ENCODE results near the gene RSKR.
"Not testable (repeated sequence)": the region's sequence is repeated elsewhere in the genome, so short reads cannot be mapped to it uniquely, and the experiment has no call there.

RSKR gene

DNA sequence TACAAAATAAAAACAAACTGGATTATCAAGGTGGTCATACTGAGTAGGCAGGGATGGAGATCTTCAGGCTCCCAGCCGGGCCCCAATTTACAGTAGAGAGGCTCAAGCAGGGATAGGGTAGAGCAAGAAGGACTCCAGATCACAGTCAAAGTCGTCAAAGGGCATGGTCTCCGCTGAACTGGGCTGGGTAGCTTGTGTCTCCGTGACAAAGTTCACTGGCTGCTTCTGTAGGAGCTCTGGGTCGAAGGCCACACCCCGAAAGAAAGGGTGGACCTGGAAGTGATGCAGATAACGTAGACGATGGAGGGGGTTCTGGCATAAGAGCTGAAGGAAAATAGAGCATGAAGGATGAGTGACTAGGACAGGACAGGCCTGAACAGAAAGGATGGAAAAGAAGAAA lies 3.6 kb downstream of the RSKR start:
- H3K4me3 ChIP-seq (ENCODE audit: low read depth, low read length) = no peak overlapping the region
- TF ChIP-seq, protein P1, sequence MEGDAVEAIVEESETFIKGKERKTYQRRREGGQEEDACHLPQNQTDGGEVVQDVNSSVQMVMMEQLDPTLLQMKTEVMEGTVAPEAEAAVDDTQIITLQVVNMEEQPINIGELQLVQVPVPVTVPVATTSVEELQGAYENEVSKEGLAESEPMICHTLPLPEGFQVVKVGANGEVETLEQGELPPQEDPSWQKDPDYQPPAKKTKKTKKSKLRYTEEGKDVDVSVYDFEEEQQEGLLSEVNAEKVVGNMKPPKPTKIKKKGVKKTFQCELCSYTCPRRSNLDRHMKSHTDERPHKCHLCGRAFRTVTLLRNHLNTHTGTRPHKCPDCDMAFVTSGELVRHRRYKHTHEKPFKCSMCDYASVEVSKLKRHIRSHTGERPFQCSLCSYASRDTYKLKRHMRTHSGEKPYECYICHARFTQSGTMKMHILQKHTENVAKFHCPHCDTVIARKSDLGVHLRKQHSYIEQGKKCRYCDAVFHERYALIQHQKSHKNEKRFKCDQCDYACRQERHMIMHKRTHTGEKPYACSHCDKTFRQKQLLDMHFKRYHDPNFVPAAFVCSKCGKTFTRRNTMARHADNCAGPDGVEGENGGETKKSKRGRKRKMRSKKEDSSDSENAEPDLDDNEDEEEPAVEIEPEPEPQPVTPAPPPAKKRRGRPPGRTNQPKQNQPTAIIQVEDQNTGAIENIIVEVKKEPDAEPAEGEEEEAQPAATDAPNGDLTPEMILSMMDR (IDR thresholded peaks at IDR 0.05; ENCODE audit: control insufficient read depth, extremely low read depth, insufficient read depth) = no peak
- no peak for DNase-seq (ENCODE audit: low read depth)

DNA sequence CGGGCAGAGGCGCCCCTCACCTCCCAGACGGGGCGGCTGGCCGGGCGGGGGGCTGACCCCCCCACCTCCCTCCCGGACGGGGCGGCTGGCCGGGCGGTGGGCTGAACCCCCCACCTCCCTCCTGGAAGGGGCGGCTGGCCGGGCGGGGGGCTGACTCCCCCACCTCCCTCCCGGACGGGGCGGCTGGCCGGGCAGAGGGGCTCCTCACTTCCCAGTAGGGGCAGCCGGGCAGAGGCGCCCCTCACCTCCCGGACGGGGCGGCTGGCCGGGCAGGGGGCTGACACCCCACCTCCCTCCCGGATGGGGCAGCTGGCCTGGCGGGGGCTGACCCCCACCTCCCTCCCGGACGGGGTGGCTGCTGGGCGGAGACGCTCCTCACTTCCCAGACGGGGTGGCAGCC lies 10.0 kb downstream of the RSKR start:
- H3K4me3 ChIP-seq (ENCODE audit: low read depth, low read length); DNase-seq (ENCODE audit: low read depth): not testable (repeated sequence)

DNA sequence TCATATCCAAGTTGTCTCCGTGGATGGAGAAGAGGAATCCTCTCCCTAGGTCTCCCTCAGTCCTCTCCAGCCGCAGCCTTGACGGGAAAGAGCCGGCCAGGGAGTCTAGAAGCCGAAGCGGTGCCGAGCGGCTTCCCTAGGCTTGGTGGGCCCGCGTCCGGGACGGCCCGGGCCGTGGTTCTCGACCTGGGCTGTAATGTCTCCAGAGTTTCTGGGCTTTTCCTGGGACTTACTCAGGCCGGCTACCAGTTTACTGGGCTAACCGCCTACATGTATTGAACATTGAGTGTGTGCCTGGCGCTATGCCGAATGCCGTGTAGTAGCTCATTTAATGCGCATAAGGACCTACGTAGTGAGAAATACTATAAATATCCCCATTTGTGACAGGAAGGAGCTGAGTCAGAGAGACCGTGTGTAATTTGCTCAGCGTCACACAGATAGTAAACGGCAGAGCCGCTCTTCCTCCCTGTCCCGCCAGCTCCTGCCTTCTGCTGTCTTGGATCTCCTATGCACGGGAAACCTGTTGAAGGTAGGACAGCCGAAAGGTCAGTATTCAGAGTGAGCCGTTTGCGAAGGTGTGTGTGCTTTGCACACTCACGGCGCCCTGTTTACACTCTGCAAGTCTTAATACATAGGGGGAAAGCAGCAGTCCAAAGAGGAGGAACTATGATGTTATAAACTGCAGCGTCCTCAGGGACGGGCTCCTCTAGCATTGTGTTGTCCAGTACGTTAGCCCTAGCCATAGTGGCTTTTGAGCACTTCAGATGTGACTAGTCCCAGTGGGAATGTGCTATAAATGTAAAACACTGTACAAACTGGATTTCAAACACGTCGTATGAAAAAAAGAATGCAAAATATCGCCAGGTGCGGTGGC lies 14.4 kb downstream of the RSKR start:
- peak overlapping the region; percentile 94 for H3K4me3 ChIP-seq (ENCODE audit: low read depth, low read length)
- TF ChIP-seq, protein P1 (IDR thresholded peaks at IDR 0.05; ENCODE audit: control insufficient read depth, extremely low read depth, insufficient read depth) = no peak
- peak; percentile 51 for DNase-seq (ENCODE audit: low read depth)

DNA sequence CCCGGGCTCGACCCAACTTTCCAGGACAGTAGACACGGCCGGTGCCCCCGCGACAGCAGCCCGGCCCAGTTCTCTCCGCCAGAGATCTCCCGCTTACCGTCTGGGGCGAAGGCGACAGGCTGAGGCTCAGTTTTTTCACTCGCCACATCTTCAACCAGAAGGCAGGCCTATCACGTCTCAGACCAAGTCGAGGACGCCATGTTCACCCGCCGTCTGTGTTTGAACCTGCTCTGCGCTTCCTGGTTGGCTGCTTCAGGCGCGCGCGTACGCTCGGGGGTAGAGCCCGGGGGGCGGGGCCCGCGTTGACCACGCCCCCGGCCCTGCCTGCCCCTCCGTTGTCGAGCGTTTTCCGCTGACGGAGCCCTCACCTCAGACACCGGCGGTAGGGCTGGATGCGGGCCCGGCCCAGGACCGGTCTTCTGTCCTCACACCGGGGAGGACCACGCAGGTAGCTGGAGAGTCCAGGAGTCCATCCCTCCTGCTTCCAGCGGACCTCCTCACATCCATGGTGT lies 15.1 kb downstream of the RSKR start, which contains the start of gene SPAG5:
TSS of gene SPAG5 (minus strand) at position 227 of the 512 bp plus-strand sequence. CDS start at position 148, 79 bp downstream.
- peak within 1 kb of the TSS; percentile 94 for H3K4me3 ChIP-seq (ENCODE audit: low read depth, low read length)
- DNase-seq (ENCODE audit: low read depth) = peak; percentile 71
- TF ChIP-seq, protein P1 (IDR thresholded peaks at IDR 0.05; ENCODE audit: control insufficient read depth, extremely low read depth, insufficient read depth) = no peak

DNA sequence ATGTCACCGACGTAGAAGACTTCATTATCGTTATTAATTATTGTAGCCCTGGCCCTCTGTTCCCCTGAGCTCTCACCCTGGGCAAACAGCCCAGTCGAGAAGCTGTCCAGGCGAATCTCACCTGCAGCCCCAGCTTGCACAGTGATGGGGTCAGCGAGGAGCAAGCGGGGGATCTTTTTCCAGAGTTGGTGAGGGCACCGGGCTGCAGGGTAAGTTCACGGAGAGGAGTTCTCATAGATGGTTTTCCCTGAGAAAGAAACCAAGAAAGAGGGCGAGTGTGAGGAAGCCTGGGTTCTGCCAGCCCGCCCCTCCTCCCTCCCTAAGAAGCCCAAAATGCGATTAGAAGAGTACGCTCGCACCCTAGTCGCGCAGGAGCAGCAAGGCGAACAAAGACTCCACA lies 15.6 kb downstream of the RSKR start:
- TF ChIP-seq, protein P1 (IDR thresholded peaks at IDR 0.05; ENCODE audit: control insufficient read depth, extremely low read depth, insufficient read depth) = no peak
- H3K4me3 ChIP-seq (ENCODE audit: low read depth, low read length) = peak overlapping the region; percentile 94
- DNase-seq (ENCODE audit: low read depth) = no peak

DNA sequence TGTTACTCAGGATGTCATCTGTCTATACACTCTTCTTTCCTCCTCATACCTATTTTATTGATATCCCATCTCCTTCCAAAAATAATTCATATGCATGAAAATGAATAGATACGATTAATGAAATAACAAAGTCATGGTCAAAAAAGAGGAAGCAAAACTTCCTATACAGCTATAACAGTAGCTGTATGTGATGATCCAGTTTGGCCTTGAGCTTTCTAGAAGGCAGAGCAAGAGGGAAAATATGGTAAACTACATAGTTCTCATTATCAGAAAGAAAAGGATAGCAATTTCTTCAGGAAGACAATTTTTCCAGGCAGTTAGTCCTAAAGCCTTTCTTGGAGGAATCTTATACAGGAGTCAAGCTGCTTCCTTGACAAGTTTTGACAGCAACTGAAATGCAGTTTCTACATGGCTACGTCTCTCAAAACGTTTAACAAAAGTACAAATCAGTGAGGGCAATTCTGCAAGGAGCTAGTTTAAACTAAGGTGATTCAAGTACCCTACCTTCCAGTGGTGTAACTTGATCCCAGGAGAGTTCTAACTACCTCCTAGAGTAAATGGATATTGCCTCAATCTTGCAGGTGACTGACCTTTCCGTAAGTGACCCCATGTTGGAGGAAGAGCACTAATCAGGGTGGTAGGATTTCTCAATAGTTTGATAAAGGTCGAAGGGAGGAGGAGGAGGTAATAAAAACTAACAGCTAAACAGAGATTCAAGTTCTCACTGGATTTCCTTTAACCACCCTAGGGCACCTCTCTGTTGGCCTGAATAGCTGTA lies 16.2 kb downstream of the RSKR start:
- no peak for DNase-seq (ENCODE audit: low read depth)
- TF ChIP-seq, protein P1 (IDR thresholded peaks at IDR 0.05; ENCODE audit: control insufficient read depth, extremely low read depth, insufficient read depth) = no peak
- peak overlapping the region; percentile 94 for H3K4me3 ChIP-seq (ENCODE audit: low read depth, low read length)

DNA sequence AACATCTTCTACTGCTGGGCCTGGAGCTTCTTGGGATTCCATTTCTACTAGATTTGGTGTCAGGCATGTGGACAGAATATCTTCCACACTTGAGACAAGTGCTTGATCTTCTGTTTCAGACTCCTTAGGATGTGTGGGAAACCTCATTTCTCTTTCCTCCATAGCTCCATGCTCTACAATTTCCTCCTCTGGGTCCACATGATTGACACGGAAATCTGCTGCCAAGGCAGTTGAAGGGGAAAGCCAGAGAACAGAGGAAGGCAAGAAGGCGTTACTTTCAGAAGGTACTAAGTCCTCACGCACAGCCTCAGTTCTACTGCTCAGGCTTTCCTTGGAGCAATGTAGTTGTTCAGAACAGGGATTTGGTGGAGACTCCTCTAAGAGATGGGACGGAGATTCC lies 21.7 kb downstream of the RSKR start:
- TF ChIP-seq, protein P1 (IDR thresholded peaks at IDR 0.05; ENCODE audit: control insufficient read depth, extremely low read depth, insufficient read depth) = no peak
- no peak for DNase-seq (ENCODE audit: low read depth)
- H3K4me3 ChIP-seq (ENCODE audit: low read depth, low read length) = no peak overlapping the region

Measured in LNCaP clone FGC (cell line).